ENCODE measurements around the gene SCAMP1.

Gene SCAMP1

GRCh38 chr5:78487846-78488245 is 127.4 kb downstream of the SCAMP1 start:
- CTCF ChIA-PET: interaction anchor here (0.6 kb wide), 1 partner anchor 476 kb away, joined by 4 read pairs; no protein-coding TSS in a partner anchor
- H3K9me3 ChIP-seq (ENCODE audit: control insufficient read depth, insufficient read depth, low read depth, low read length): no peaks in the 10 kb centered on the region
- POLR2A ChIA-PET: no interaction called here
- TF ChIP-seq ZNF639 (tag by site-specific recombination; IDR thresholded peaks at IDR 0.05) (no peak), YY1 (tag by site-specific recombination; IDR thresholded peaks at IDR 0.05) (no peak), ZNF664 (tag by site-specific recombination; IDR thresholded peaks at IDR 0.05) (no peak), SETDB1 (IDR thresholded peaks at IDR 0.05; ENCODE audit: insufficient read length, low read length) (no peak), ZNF10 (tag by site-specific recombination; IDR thresholded peaks at IDR 0.05) (no peak), ZNF488 (tag by site-specific recombination; IDR thresholded peaks at IDR 0.05) (no peak), ZNF174 (tag by site-specific recombination; IDR thresholded peaks at IDR 0.05) (no peak), ZBTB8A (tag by site-specific recombination; IDR thresholded peaks at IDR 0.05) (no peak), ZBTB10 (tag by site-specific recombination; IDR thresholded peaks at IDR 0.05) (no peak)
- H3K4me3 ChIP-seq (ENCODE audit: low read depth, low read length): no peak overlapping the region
- H3K27ac ChIP-seq (ENCODE audit: extremely low read depth, low read depth, low read length): no peak overlapping the region
- no peaks in the 10 kb centered on the region for H3K4me1 ChIP-seq (ENCODE audit: control insufficient read depth, insufficient read depth, low read length)
- peaks cover 0 to 45% of the 10 kb centered on the region in 2 experiments; a peak in 1 of 3 replicates for H3K36me3 ChIP-seq (ENCODE audit: control insufficient read depth in 2 of 2, insufficient read depth in 1 of 2, low read length in 2 of 2)

GRCh38 chr5:78490709-78491485 is 130.5 kb downstream of the SCAMP1 start:
- no peak overlapping the region for H3K4me3 ChIP-seq (ENCODE audit: low read depth, low read length)
- no peak overlapping the region for H3K27ac ChIP-seq (ENCODE audit: extremely low read depth, low read depth, low read length)
- H3K36me3 ChIP-seq (ENCODE audit: control insufficient read depth in 2 of 2, insufficient read depth in 1 of 2, low read length in 2 of 2): peaks cover 0 to 46% of the 10 kb centered on the region in 2 experiments; a peak in 1 of 3 replicates
- no peaks in the 10 kb centered on the region for H3K4me1 ChIP-seq (ENCODE audit: control insufficient read depth, insufficient read depth, low read length)
- ChIA-PET CTCF (interaction anchor here (1.0 kb wide), 1 partner anchor 42 kb away, joined by 6 read pairs; no protein-coding TSS in a partner anchor), POLR2A (no interaction called here)
- H3K9me3 ChIP-seq (ENCODE audit: control insufficient read depth, insufficient read depth, low read depth, low read length): no peaks in the 10 kb centered on the region
- TF ChIP-seq PBX3 (CRISPR knock-in tag; IDR thresholded peaks at IDR 0.05) (no peak), ZNF146 (tag by site-specific recombination; IDR thresholded peaks at IDR 0.05) (no peak), KLF17 (tag by site-specific recombination; IDR thresholded peaks at IDR 0.05) (no peak), ZBTB1 (tag by site-specific recombination; IDR thresholded peaks at IDR 0.05) (no peak), GFI1B (tag by site-specific recombination; IDR thresholded peaks at IDR 0.05) (no peak), ZNF610 (tag by site-specific recombination; IDR thresholded peaks at IDR 0.05; ENCODE audit: borderline replicate concordance) (no peak), ZNF596 (tag by site-specific recombination; IDR thresholded peaks at IDR 0.05) (no peak), ZBTB7A (tag by site-specific recombination; IDR thresholded peaks at IDR 0.05; ENCODE audit: low read depth) (no peak), ZNF48 (tag by site-specific recombination; IDR thresholded peaks at IDR 0.05) (no peak), REST (tag by site-specific recombination; IDR thresholded peaks at IDR 0.05) (no peak), ZNF404 (tag by site-specific recombination; IDR thresholded peaks at IDR 0.05) (no peak), ZNF23 (tag by site-specific recombination; IDR thresholded peaks at IDR 0.05; ENCODE audit: borderline replicate concordance) (no peak), ZNF585B (tag by site-specific recombination; IDR thresholded peaks at IDR 0.05) (no peak), ZNF654 (tag by site-specific recombination; IDR thresholded peaks at IDR 0.05; ENCODE audit: low read depth) (no peak), REPIN1 (tag by site-specific recombination; IDR thresholded peaks at IDR 0.05; ENCODE audit: low read depth) (no peak)
